Smooth muscle cell (in vitro differentiated cells): ENCODE measurements around the gene TNNI2. TPM values are rescaled to one million over a fixed set of nuclear protein-coding genes. Genes with fewer than 3 reads are reported as not detected.

Experiments
- DNase-seq: peaks from one replicate; lab custom pipeline; 2025; ENCODE audit not compliant: unreplicated experiment; lab: John Stamatoyannopoulos, UW
- H2AFZ ChIP-seq: fragments of 200-600 bp; sonication (generic); 2 replicates; pipeline ENCODE4 v1.6.0; 2016; ENCODE audit warnings: antibody characterized with exemption, low read depth, mild to moderate bottlenecking
- H3F3A ChIP-seq: fragments of 200-600 bp; sonication (generic); 2 replicates; pipeline ENCODE4 v1.6.0; 2017; ENCODE audit warnings: antibody characterized with exemption, low read depth
- H3K27ac ChIP-seq: fragments of 200-600 bp; sonication (generic); 2 replicates; pipeline ENCODE4 v1.5.1; 2016; ENCODE audit warnings: low read depth, mild to moderate bottlenecking
- H3K27me3 ChIP-seq: fragments of 200-600 bp; sonication (generic); 2 replicates; pipeline ENCODE4 v1.6.1; 2016; ENCODE audit warnings: low read depth, mild to moderate bottlenecking
- H3K36me3 ChIP-seq: fragments of 200-600 bp; sonication (generic); 2 replicates; pipeline ENCODE4 v1.5.1; 2016; ENCODE audit warnings: low read depth
- H3K4me1 ChIP-seq: fragments of 200-600 bp; sonication (generic); 2 replicates; pipeline ENCODE4 v1.5.1; 2016; ENCODE audit warnings: low read depth
- H3K4me2 ChIP-seq: fragments of 200-600 bp; sonication (generic); 2 replicates; pipeline ENCODE4 v1.6.0; 2016; ENCODE audit warnings: mild to moderate bottlenecking
- H3K4me3 ChIP-seq: fragments of 200-600 bp; sonication (generic); 2 replicates; pipeline ENCODE4 v1.5.1; 2016; ENCODE audit warnings: mild to moderate bottlenecking
- H3K79me2 ChIP-seq: fragments of 200-600 bp; sonication (generic); 2 replicates; pipeline ENCODE4 v1.6.0; 2016; ENCODE audit warnings: low read depth, mild to moderate bottlenecking
- H3K9ac ChIP-seq: fragments of 200-600 bp; sonication (generic); 2 replicates; pipeline ENCODE4 v1.6.0; 2016; ENCODE audit warnings: low read depth
- H3K9me3 ChIP-seq: fragments of 200-600 bp; sonication (generic); replicated peaks from 2 replicates; pipeline ENCODE4 v1.5.1; 2016; ENCODE audit warnings: low read depth
- H4K20me1 ChIP-seq: fragments of 200-600 bp; sonication (generic); 2 replicates; pipeline ENCODE4 v1.6.0; 2016; ENCODE audit warnings: low read depth
- WGBS: methylation state at CpG from one replicate; pipeline ENCODE4 v1.1.7; 2016; ENCODE audit warnings: low lambda C conversion rate; 5-methylcytosine and 5-hydroxymethylcytosine counted together
- polyA plus RNA-seq: library from polyadenylated mRNA; unstranded; fragments of >200 nt; fragmentation: Nextera tagmentation; extraction: Ambion mirVana; gene quantifications from 2 replicates; pipeline ENCODE4 v1.2.1, GENCODE V29; 2016
- total RNA-seq: library from RNA; depleted of rRNA; stranded (reverse); fragments of >200 nt; gene quantifications from 2 replicates; pipeline ENCODE4 v1.2.3, GENCODE V29; 2014
- TF ChIP-seq, protein P1 (sequence below): fragments of 200-600 bp; sonication (generic); IDR thresholded peaks from 2 replicates; pipeline ENCODE4 v1.5.1; 2017; ENCODE audit warnings: borderline replicate concordance, mild to moderate bottlenecking, antibody characterized with exemption; ENCODE audit not compliant: insufficient read depth, poor library complexity, severe bottlenecking

TNNI2 gene
- total and polyA plus RNA-seq, 2 experiments from 2014 or later, result 0.94 to 1.2 TPM

DNA sequence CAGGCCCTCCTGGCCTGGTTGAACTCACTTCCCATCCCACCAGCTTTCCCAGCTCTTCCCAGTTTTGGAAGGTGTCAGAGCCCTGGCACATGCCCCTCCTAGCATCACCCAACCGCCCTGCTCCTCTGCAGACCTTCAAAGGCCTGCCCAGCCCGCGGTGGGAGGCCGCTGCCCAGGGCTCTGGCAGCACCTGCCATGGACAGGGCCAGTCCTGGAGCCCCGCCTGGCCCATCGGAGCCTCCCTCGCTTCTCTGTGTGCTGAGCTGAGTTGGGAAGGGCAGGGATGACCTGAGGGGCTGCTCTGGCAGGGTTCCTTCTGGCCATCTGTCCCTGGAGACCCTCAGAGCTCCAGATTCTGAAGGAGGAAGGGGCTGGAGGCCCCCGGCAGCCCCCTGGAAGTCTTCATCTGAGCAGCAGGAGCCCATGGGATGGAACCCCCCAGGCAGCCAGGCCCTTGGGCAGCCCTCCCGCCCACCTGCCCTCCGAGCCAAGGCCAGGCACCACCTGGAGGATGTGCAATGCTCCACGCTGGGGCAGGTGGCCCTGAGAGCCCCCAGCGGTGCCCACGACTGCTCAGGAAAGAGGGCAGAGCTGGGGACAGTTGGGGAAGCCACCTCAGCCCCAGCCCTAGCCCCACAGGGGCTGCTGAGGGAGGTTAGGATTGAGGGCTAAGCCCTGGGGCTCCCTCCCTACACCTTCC, 17.7 kb downstream of the TNNI2 start:
- Histone ChIP-seq H3F3A (no peaks in the 10 kb centered on the region), H2AFZ (no peak overlapping the region), H3K36me3 (no peaks in the 10 kb centered on the region), H3K4me3 (no peak overlapping the region), H3K9ac (no peak overlapping the region), H3K9me3 (no peaks in the 10 kb centered on the region), H3K4me1 (no peaks in the 10 kb centered on the region), H4K20me1 (no peaks in the 10 kb centered on the region), H3K4me2 (no peak overlapping the region), H3K27ac (no peak overlapping the region), H3K27me3 (no peaks in the 10 kb centered on the region), H3K79me2 (no peaks in the 10 kb centered on the region)
- TF ChIP-seq, protein P1, sequence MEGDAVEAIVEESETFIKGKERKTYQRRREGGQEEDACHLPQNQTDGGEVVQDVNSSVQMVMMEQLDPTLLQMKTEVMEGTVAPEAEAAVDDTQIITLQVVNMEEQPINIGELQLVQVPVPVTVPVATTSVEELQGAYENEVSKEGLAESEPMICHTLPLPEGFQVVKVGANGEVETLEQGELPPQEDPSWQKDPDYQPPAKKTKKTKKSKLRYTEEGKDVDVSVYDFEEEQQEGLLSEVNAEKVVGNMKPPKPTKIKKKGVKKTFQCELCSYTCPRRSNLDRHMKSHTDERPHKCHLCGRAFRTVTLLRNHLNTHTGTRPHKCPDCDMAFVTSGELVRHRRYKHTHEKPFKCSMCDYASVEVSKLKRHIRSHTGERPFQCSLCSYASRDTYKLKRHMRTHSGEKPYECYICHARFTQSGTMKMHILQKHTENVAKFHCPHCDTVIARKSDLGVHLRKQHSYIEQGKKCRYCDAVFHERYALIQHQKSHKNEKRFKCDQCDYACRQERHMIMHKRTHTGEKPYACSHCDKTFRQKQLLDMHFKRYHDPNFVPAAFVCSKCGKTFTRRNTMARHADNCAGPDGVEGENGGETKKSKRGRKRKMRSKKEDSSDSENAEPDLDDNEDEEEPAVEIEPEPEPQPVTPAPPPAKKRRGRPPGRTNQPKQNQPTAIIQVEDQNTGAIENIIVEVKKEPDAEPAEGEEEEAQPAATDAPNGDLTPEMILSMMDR, result no peak
- 93% methylated on average over 13 of the region's 13 CpGs for WGBS
- no peak for DNase-seq

DNA sequence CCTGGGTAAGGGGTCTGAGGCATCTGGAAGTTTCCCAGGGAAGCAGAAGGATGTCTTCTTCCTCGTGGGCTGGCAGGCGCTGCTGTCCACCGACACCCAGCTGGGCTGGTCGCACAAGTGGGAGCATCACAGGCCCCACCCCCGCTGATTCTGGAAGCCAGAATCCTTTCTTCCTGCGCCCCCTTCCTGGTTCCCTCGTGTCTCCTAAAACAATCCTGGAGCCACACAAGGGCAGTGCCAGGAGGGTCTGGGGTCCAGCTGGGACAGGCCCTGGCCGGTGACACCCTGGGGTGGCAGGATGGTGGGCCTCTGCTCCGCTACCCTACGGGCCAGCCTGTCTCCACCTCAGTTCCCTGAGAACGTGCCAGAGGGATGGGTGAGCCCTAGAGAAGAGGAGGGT, 18.3 kb downstream of the TNNI2 start:
- H2AFZ ChIP-seq, result no peak overlapping the region
- no peaks in the 10 kb centered on the region for H3K36me3 ChIP-seq
- H3K27me3 ChIP-seq, result no peaks in the 10 kb centered on the region
- no peaks in the 10 kb centered on the region for H3K9me3 ChIP-seq
- H3K4me3 ChIP-seq, result no peak overlapping the region
- H3K79me2 ChIP-seq, result no peaks in the 10 kb centered on the region
- no peak overlapping the region for H3K27ac ChIP-seq
- WGBS, result 92% methylated on average over 11 of the region's 11 CpGs
- no peaks in the 10 kb centered on the region for H3K4me1 ChIP-seq
- no peak overlapping the region for H3K4me2 ChIP-seq
- no peak overlapping the region for H3K9ac ChIP-seq
- H3F3A ChIP-seq, result no peaks in the 10 kb centered on the region
- no peaks in the 10 kb centered on the region for H4K20me1 ChIP-seq
- DNase-seq, result no peak
- TF ChIP-seq, protein P1, result no peak

DNA sequence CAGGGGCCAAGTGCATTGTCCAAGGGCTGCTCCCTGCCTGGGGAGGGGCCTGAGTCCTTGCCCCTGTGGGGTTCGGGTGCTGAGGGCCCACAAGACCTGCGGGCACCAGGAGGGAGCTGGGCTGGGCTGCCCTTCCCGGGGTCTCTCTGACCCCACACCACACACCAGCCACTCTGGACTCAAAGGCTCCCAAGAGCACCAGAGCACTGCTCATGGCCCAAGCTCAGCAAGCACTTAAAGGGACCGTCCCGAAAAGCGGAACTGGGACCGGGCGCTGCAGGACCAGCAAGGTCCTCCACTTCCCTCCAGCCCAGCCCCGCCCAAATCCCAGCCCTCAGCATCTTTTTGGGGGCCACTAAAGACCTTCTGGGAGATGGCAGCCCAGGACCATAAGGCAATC, 19.4 kb downstream of the TNNI2 start:
- H3K27ac ChIP-seq, result no peak overlapping the region
- no peaks in the 10 kb centered on the region for H3K79me2 ChIP-seq
- H2AFZ ChIP-seq, result no peak overlapping the region
- TF ChIP-seq, protein P1, result no peak
- H3K4me1 ChIP-seq, result no peaks in the 10 kb centered on the region
- H3K9ac ChIP-seq, result no peak overlapping the region
- H3K4me2 ChIP-seq, result no peak overlapping the region
- H3K36me3 ChIP-seq, result no peaks in the 10 kb centered on the region
- no peaks in the 10 kb centered on the region for H4K20me1 ChIP-seq
- no peaks in the 10 kb centered on the region for H3K9me3 ChIP-seq
- H3K4me3 ChIP-seq, result no peak overlapping the region
- H3K27me3 ChIP-seq, result no peaks in the 10 kb centered on the region
- H3F3A ChIP-seq, result no peaks in the 10 kb centered on the region
- DNase-seq, result no peak
- WGBS, result 96% methylated on average over 9 of the region's 9 CpGs

DNA sequence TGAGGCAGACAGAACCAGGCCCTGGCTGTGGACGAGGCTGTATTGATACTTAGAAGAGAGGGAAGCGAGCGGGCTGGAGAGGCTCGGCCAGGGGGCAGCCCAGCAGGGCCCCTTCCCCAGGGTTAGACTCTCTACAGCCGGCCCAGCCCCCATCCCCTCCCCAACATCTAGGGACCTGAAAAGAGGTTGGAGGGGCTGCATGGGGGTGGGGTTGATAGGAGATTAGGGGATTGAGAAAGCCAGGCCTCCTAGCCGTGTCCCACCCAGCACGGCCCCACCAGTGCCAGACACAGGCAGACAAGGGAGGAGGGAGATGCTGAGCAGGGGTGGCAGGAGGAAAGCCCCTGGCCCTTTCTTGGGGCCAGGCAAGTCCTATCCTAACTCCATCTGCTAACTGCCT, 19.8 kb downstream of the TNNI2 start:
- DNase-seq, result no peak
- H3K4me3 ChIP-seq, result no peak overlapping the region
- no peaks in the 10 kb centered on the region for H3K36me3 ChIP-seq
- H2AFZ ChIP-seq, result no peak overlapping the region
- no peaks in the 10 kb centered on the region for H3K79me2 ChIP-seq
- no peaks in the 10 kb centered on the region for H3K4me1 ChIP-seq
- no peak overlapping the region for H3K9ac ChIP-seq
- WGBS, result 82% methylated on average over 6 of the region's 7 CpGs
- H3K27ac ChIP-seq, result no peak overlapping the region
- H3K27me3 ChIP-seq, result no peaks in the 10 kb centered on the region
- no peaks in the 10 kb centered on the region for H3F3A ChIP-seq
- H3K9me3 ChIP-seq, result no peaks in the 10 kb centered on the region
- TF ChIP-seq, protein P1, result no peak
- no peaks in the 10 kb centered on the region for H4K20me1 ChIP-seq
- H3K4me2 ChIP-seq, result no peak overlapping the region
